NCI-H510A (cell line): ENCODE measurements around the gene SPINT4.

Experiments used
- DNase-seq: peaks from one replicate; lab custom pipeline; 2025; lab: John Stamatoyannopoulos, UW

The SPINT4 gene

DNA sequence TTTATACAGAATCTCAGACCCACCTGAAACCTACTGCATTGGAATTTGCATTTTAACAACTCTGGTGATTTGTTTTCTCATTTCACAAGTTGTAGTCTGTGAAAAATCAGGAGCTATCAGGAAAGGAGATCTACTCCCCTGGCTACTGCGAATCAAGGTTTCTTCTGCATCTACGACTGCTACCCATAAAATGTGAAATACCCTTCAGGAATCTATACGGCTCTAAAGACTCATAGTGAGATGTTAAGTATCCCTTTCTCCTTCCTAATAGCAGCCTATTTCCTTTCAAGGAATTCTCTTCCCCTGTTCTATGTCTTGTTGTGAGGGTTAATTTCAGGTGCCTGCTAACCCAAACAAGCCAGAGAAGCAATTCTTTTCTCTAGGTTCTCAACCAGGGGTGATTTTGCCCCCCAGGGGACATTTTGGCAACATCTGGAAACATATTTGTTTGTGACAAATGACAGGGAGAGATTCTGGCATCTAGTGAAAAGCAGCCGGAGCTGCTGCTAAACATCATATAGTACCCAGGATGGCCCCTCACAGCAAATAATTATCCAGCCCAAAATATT lies 43.2 kb downstream of the SPINT4 start:
- no peak for DNase-seq

DNA sequence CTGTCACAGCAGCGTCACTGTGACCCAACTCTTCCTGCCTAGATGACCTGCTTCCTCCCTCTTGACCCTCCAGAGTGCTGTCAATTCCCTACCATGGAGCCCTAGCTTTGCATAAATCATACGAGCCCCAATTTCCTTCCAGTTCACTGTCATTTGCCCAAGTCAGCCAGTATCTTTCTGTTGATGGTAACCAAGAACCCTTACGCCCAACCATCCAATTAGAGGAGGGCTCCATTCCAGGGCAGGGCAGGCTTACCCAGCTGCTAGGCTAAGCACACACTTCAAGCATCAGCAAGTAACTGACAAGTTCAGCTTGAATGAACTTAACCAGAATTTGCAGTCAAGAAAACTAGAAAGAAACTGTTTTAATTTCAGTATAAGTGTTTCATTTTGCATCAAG lies 43.8 kb downstream of the SPINT4 start:
- DNase-seq = no peak

DNA sequence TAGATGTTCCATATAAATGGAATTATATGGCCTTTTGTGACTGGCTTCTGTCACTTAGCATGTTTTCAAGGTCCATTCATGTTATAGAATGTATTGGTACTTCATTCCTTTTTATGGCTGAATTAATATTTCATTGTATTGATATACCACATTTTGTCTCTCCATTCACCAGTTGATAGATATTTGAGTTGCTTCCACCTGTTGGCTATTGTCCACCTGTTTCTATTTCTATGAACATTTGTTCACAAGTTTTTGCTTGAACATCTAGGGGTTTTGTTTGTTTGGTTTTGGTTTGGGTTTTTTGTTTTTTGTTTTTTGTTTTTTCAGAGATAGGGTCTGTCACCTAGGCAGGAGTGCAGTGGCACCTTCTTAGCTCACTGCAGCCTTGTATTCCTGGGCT lies 46.3 kb downstream of the SPINT4 start:
- DNase-seq = no peak

DNA sequence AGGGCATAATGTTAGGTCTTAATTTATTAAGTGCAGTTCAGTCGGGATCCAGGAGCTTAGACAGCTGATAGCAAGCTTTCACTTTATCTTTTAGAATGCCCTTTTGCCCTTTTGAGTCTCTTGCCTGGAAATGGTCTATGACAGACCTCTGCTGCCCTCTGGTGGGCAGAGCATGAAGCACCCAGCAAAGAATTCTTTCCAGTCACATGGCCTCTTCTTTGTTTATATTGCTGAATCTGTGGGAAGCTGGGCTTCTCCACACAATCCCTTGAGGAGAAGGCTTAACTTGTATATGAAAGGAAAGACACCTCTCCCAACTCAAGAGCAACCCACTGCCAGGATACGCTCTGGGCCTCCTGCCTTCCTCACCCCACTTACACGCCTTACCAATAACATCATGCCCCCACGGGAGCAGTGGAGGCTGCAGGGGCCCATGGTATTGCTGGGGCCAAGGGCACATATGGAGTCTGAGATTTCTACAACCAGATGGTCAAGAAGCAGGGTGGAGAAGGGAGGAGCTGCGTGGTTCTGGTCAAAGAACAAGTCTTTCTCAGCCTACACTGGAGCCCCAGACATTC lies 49.1 kb downstream of the SPINT4 start:
- no peak for DNase-seq

DNA sequence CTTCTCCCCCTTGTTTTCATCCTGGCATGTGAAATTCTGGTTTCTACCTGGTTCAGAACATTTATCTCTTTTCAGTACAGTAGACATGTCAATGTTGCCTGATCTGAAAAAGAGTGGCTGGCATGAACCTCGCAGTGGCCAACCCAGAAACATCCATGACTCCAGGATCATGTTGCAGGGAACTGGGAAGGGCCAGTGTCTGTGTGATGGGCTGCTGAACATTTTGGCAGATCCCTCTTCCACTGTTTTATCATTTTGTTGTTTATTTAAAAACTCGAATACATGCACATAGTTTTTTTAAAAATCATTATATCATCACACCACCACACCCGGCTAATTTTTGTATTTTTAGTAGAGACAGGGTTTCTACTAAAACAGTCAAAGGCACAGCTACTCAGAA lies 50.5 kb downstream of the SPINT4 start:
- DNase-seq = no peak

DNA sequence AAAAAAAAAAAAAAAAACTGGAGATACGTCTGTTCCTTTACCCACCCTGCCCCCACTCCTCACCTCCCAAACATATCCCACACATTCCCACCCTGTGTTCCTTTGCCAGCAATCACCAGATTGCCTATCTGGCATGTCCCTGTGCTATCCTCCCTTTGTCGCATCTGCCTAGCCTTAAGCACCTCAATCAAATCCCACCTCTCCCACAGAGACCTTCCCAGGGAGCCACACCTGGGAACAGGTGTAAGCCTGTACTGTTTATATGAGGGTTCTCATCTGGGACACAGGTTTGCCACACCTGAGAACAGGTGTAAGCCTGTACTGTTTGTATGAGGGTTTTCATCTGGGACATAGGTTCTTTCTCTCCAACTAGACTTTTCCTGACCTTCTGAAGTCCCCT lies 52.8 kb downstream of the SPINT4 start:
- no peak for DNase-seq

DNA sequence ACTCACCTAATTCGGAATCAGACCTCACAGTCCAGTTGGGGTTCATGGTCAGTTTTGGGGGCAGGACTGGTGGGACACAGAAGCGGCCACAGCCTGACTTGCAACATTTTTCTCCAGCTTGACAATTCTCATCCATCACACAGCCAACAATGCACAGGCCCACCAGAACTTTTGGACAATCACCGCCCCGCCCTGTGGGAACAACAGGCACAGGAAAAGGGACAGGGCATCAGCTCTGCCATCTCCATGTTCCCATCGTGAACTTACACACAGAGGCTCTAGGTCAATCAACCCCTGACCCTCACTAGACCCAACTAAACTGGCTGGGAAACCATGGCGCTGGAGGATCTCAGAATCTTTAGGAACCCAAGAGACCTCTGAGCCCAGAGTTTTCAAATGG lies 53.3 kb downstream of the SPINT4 start:
- DNase-seq = no peak
